ENCODE results near the gene NOL12.
"Not testable (repeated sequence)": the region's sequence is repeated elsewhere in the genome, so short reads cannot be mapped to it uniquely, and the experiment has no call there.

The NOL12 gene

GRCh38 chr22:37654563-37655251 is 31.4 kb upstream of the NOL12 start:
- ChIA-PET CTCF (interaction anchor here (1.0 to 39.6 kb wide), 3 partner anchors 17 to 50 kb away, joined by 3 to 672 read pairs (median 494); partner anchors contain the start of genes LGALS1, NOL12 and SH3BP1), POLR2A (no interaction called here)
- H3K4me1 ChIP-seq (ENCODE audit: control extremely low read depth in 1 of 4, control insufficient read depth in 4 of 4, insufficient read depth in 4 of 4, low read length in 3 of 4): peaks cover 7 to 18% (median 17%) of the 10 kb centered on the region in 4 experiments

DNA sequence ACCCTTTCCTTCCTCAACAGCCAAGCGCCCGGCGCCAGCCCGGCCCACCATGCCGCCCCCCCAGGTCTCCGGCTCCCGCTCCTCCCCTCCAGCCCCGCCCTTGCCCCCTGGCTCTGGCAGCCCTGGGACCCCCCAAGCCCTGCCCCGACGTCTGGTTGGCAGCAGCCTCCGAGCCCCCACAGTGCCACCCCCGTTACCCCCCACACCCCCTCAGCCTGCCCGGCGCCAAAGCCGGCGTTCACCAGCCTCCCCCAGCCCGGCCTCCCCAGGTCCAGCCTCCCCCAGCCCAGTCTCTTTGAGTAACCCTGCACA is 30.9 kb upstream of the NOL12 start:
- peaks cover 4 to 32% (median 19%) of the 10 kb centered on the region in 4 experiments for H3K36me3 ChIP-seq (ENCODE audit: control insufficient read depth in 4 of 4, insufficient read depth in 4 of 4, low read length in 3 of 4)
- peaks cover 10 to 23% (median 22%) of the 10 kb centered on the region in 4 experiments for H3K4me1 ChIP-seq (ENCODE audit: control extremely low read depth in 1 of 4, control insufficient read depth in 4 of 4, insufficient read depth in 4 of 4, low read length in 3 of 4)
- WGBS (ENCODE audit: insufficient coverage): 89% methylated on average over 4 of the region's 17 CpGs
- no peaks in the 10 kb centered on the region for H3K27me3 ChIP-seq (replicated peaks in 2 of 5; ENCODE audit: control insufficient read depth in 4 of 5, insufficient read depth in 5 of 5, low read length in 4 of 5)
- no peak overlapping the region for H3K4me3 ChIP-seq (ENCODE audit: control insufficient read depth in 1 of 7, extremely low read depth in 1 of 7, insufficient read depth in 4 of 7, low read depth in 2 of 7, low read length in 6 of 7)
- no peak for DNase-seq
- ChIA-PET CTCF (interaction anchor here (1.0 to 39.6 kb wide), 3 partner anchors 18 to 50 kb away, joined by 3 to 672 read pairs (median 494); partner anchors contain the start of genes LGALS1, NOL12 and SH3BP1), POLR2A (no interaction called here)
- no peak overlapping the region for H3K27ac ChIP-seq (ENCODE audit: insufficient read depth in 1 of 2, low read depth in 1 of 2, low read length in 2 of 2, poor library complexity in 1 of 2, severe bottlenecking in 2 of 2)
- H3K9me3 ChIP-seq (ENCODE audit: control extremely low read depth in 1 of 5, control insufficient read depth in 4 of 5, insufficient read depth in 2 of 5, low read depth in 1 of 5, low read length in 4 of 5): no peaks in the 10 kb centered on the region

More at GRCh38 chr22:37654563-37655251, 31.4 kb upstream of the NOL12 start:
- WGBS (ENCODE audit: insufficient coverage): 92% methylated on average over 12 of the region's 14 CpGs
- Histone ChIP-seq H3K4me3 (ENCODE audit: control insufficient read depth in 1 of 7, extremely low read depth in 1 of 7, insufficient read depth in 4 of 7, low read depth in 2 of 7, low read length in 6 of 7) (no peak overlapping the region), H3K9me3 (ENCODE audit: control extremely low read depth in 1 of 5, control insufficient read depth in 4 of 5, insufficient read depth in 2 of 5, low read depth in 1 of 5, low read length in 4 of 5) (no peaks in the 10 kb centered on the region), H3K27me3 (replicated peaks in 2 of 5; ENCODE audit: control insufficient read depth in 4 of 5, insufficient read depth in 5 of 5, low read length in 4 of 5) (no peaks in the 10 kb centered on the region), H3K36me3 (ENCODE audit: control insufficient read depth in 4 of 4, insufficient read depth in 4 of 4, low read length in 3 of 4) (peaks cover 4 to 37% (median 24%) of the 10 kb centered on the region in 4 experiments), H3K27ac (ENCODE audit: insufficient read depth in 1 of 2, low read depth in 1 of 2, low read length in 2 of 2, poor library complexity in 1 of 2, severe bottlenecking in 2 of 2) (no peak overlapping the region)
- DNase-seq: no peak

DNA sequence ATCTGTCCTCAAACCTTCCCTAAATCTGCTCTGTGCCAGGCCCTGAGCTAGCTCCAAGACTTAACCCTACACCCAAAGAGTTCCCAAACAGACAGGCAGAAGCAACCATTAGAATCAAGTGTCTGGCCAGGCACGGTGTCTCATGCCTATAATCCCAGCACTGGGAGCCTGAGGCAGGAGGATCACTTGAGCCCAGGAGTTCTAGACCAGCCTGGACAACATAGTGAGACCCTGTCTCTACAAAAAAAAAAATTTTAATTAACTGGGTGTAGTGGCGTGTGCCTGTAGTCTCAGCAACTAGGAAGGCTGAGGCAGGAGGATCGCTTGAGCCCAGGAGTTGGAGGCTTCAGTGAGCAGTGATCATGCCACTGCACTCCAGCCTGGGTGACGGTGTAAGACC is 29.6 kb upstream of the NOL12 start:
- DNase-seq; H3K27ac ChIP-seq (ENCODE audit: insufficient read depth in 1 of 2, low read depth in 1 of 2, low read length in 2 of 2, poor library complexity in 1 of 2, severe bottlenecking in 2 of 2); H3K27me3 ChIP-seq (replicated peaks in 2 of 5; ENCODE audit: control insufficient read depth in 4 of 5, insufficient read depth in 5 of 5, low read length in 4 of 5); H3K9me3 ChIP-seq (ENCODE audit: control extremely low read depth in 1 of 5, control insufficient read depth in 4 of 5, insufficient read depth in 2 of 5, low read depth in 1 of 5, low read length in 4 of 5); H3K4me3 ChIP-seq (ENCODE audit: control insufficient read depth in 1 of 7, extremely low read depth in 1 of 7, insufficient read depth in 4 of 7, low read depth in 2 of 7, low read length in 6 of 7); POLR2A ChIA-PET: not testable (repeated sequence)
- Histone ChIP-seq H3K4me1 (ENCODE audit: control extremely low read depth in 1 of 4, control insufficient read depth in 4 of 4, insufficient read depth in 4 of 4, low read length in 3 of 4) (peaks cover 13 to 37% (median 35%) of the 10 kb centered on the region in 4 experiments), H3K36me3 (ENCODE audit: control insufficient read depth in 4 of 4, insufficient read depth in 4 of 4, low read length in 3 of 4) (peaks cover 2 to 30% (median 11%) of the 10 kb centered on the region in 4 experiments)
- WGBS (ENCODE audit: insufficient coverage): 100% methylated on average over 4 of the region's 4 CpGs
- CTCF ChIA-PET: interaction anchor here (25.2 to 39.6 kb wide), 2 partner anchors 19 to 21 kb away, joined by 494 to 672 read pairs; partner anchors contain the start of genes LGALS1, NOL12 and SH3BP1

DNA sequence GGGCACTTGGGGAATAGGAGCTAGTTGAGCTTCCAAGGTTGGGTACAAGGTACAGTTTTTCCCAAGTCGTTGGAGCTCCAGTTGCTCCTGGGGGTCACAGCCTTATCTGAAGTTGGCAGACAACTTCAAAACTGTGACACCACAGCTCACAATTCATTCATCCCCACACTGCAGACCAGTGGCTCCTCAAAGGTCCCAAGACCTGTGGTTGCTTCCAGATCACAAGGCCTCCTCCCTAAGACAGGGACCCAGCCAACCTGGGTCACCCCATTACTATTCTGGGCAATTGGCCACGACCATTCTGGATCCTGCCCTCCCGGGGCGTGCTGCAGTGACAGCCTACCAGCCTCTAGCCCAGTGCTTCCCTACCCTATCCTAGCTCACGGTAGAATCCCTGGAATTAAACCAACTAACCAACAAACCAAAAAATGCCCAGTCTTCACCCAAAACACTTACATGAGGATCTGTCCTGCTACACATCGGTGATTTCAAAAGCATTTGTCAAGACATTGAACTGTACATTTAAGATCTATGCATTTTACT is 28.5 kb upstream of the NOL12 start:
- ChIA-PET CTCF (interaction anchor here (0.9 to 39.6 kb wide), 5 partner anchors 20 to 50 kb away, joined by 3 to 672 read pairs (median 5); partner anchors contain the start of genes LGALS1, NOL12 and SH3BP1), POLR2A (interaction anchor here (0.8 to 1.5 kb wide), 6 partner anchors 14 to 148 kb away, joined by 3 to 4 read pairs (median 4); partner anchors contain the start of gene GGA1)

GRCh38 chr22:37658133-37659065 is 27.7 kb upstream of the NOL12 start, which contains the start of gene PDXP:
TSS of gene PDXP (plus strand) at chr22:37658723. CDS start at chr22:37658783, 60 bp downstream.
- peak within 1 kb of the TSS; percentile 13 to 79 for H3K27ac ChIP-seq (ENCODE audit: insufficient read depth in 1 of 2, low read depth in 1 of 2, low read length in 2 of 2, poor library complexity in 1 of 2, severe bottlenecking in 2 of 2)
- 0% methylated on average over 80 of the region's 101 CpGs for WGBS (ENCODE audit: insufficient coverage)
- peak within 1 kb of the TSS; percentile 37 to 85 (median 70) for H3K4me3 ChIP-seq (ENCODE audit: control insufficient read depth in 1 of 7, extremely low read depth in 1 of 7, insufficient read depth in 4 of 7, low read depth in 2 of 7, low read length in 6 of 7)
- ChIA-PET CTCF (interaction anchor here (0.9 to 39.6 kb wide), 8 partner anchors 19 to 77 kb away, joined by 3 to 672 read pairs (median 4); partner anchors contain the start of genes LGALS1, NOL12 and SH3BP1), POLR2A (interaction anchor here (0.8 to 1.5 kb wide), 8 partner anchors 13 to 147 kb away, joined by 3 to 5 read pairs (median 4); partner anchors contain the start of gene GGA1)
- H3K36me3 ChIP-seq (ENCODE audit: control insufficient read depth in 4 of 4, insufficient read depth in 4 of 4, low read length in 3 of 4): peaks cover 2 to 33% (median 7%) of the 10 kb centered on the region in 4 experiments
- DNase-seq: peak; percentile 100
- no peaks in the 10 kb centered on the region for H3K27me3 ChIP-seq (replicated peaks in 2 of 5; ENCODE audit: control insufficient read depth in 4 of 5, insufficient read depth in 5 of 5, low read length in 4 of 5)
- peaks cover 13 to 38% (median 37%) of the 10 kb centered on the region in 4 experiments for H3K4me1 ChIP-seq (ENCODE audit: control extremely low read depth in 1 of 4, control insufficient read depth in 4 of 4, insufficient read depth in 4 of 4, low read length in 3 of 4)
- H3K9me3 ChIP-seq (ENCODE audit: control extremely low read depth in 1 of 5, control insufficient read depth in 4 of 5, insufficient read depth in 2 of 5, low read depth in 1 of 5, low read length in 4 of 5): no peaks in the 10 kb centered on the region

More for the DNA sequence above, 28.5 kb upstream of the NOL12 start:
- Histone ChIP-seq H3K4me1 (ENCODE audit: control extremely low read depth in 1 of 4, control insufficient read depth in 4 of 4, insufficient read depth in 4 of 4, low read length in 3 of 4) (peaks cover 13 to 38% (median 37%) of the 10 kb centered on the region in 4 experiments), H3K36me3 (ENCODE audit: control insufficient read depth in 4 of 4, insufficient read depth in 4 of 4, low read length in 3 of 4) (peaks cover 2 to 36% (median 11%) of the 10 kb centered on the region in 4 experiments), H3K9me3 (ENCODE audit: control extremely low read depth in 1 of 5, control insufficient read depth in 4 of 5, insufficient read depth in 2 of 5, low read depth in 1 of 5, low read length in 4 of 5) (no peaks in the 10 kb centered on the region), H3K27me3 (replicated peaks in 2 of 5; ENCODE audit: control insufficient read depth in 4 of 5, insufficient read depth in 5 of 5, low read length in 4 of 5) (no peaks in the 10 kb centered on the region), H3K27ac (ENCODE audit: insufficient read depth in 1 of 2, low read depth in 1 of 2, low read length in 2 of 2, poor library complexity in 1 of 2, severe bottlenecking in 2 of 2) (peak overlapping the region; percentile 13 to 79), H3K4me3 (ENCODE audit: control insufficient read depth in 1 of 7, extremely low read depth in 1 of 7, insufficient read depth in 4 of 7, low read depth in 2 of 7, low read length in 6 of 7) (peak overlapping the region in 6 of 7 experiments; percentile 36 to 85 (median 72))
- peak in 1 of 3 donors; percentile 28 for DNase-seq
- 17% methylated on average over 4 of the region's 6 CpGs for WGBS (ENCODE audit: insufficient coverage)
